ENCODE results near the gene TMEM95.

The TMEM95 gene

GRCh38 chr17:7313890-7314718, 40.9 kb upstream of the TMEM95 start:
- H3K27me3 ChIP-seq (ENCODE audit: control insufficient read depth in 1 of 2, insufficient read depth in 2 of 2, low read length in 2 of 2), result no peaks in the 10 kb centered on the region
- peaks cover 38% of the 10 kb centered on the region for H3K4me1 ChIP-seq (ENCODE audit: control insufficient read depth, insufficient read depth, low read length)
- peaks cover 61 to 63% of the 10 kb centered on the region in 2 donors for H3K36me3 ChIP-seq (ENCODE audit: control insufficient read depth in 2 of 2, insufficient read depth in 2 of 2, low read length in 2 of 2)
- peak overlapping the region; percentile 93 for H3K27ac ChIP-seq (ENCODE audit: low read length)
- H3K9me3 ChIP-seq (ENCODE audit: control insufficient read depth in 2 of 2, low read length in 2 of 2), result no peaks in the 10 kb centered on the region
- peak overlapping the region; percentile 86 to 90 for H3K9ac ChIP-seq (ENCODE audit: low read length in 2 of 2)
- H3K4me3 ChIP-seq (ENCODE audit: low read length in 2 of 2), result peak overlapping the region; percentile 88 to 90

DNA sequence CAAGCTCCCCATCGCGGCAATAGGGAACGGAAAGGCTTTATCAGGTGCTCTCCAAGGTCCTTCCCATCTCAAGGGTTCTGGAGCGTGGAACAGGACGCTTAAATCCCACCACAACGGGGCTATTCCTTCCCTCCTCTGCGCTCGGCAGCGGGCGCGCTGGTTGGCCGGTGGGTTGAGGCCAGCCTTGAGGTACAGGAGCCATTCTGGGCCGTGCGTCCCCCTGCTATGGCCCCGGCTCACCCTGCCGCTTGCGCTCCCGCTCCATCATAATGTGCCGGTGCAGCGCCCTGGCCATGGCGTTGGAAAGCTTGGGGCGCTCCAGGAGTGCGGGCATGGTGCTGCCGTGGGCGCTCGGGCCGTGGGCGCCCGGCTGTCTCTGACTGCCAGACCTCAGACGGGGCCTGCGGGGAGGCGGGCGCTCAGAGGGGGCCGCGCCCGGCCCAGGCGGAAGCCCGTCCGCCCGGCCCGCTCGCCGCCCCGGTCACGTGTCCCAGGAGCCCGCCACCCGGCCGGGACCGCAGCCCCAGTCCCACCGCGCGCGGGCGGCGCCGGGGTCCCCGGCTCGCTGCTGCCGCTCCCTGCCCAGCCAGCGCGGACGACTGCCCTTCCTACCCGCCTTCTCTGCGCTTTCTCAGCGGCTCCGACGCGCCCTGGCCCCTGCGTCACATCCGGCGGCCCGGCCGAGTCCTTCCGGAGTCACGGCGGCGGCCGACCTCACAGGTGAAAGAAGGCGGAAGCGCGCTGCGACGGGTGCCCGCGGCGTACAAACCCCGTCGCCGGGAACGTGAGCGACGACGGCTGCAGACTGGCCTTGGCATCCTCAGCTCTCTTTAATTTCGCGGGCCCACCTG, 40.0 kb upstream of the TMEM95 start, which contains the start of gene GPS2:
TSS of gene GPS2 (minus strand) at position 642 of the 851 bp plus-strand sequence. CDS start at position 334, 308 bp downstream.
- Histone ChIP-seq H3K4me3 (ENCODE audit: low read length in 2 of 2) (peak within 1 kb of the TSS; percentile 88 to 90), H3K9ac (ENCODE audit: low read length in 2 of 2) (peak within 1 kb of the TSS; percentile 86 to 90), H3K4me1 (ENCODE audit: control insufficient read depth, insufficient read depth, low read length) (peaks cover 31% of the 10 kb centered on the region), H3K9me3 (ENCODE audit: control insufficient read depth in 2 of 2, low read length in 2 of 2) (no peaks in the 10 kb centered on the region), H3K36me3 (ENCODE audit: control insufficient read depth in 2 of 2, insufficient read depth in 2 of 2, low read length in 2 of 2) (peaks cover 58% of the 10 kb centered on the region in 2 donors), H3K27ac (ENCODE audit: low read length) (peak within 1 kb of the TSS; percentile 93), H3K27me3 (ENCODE audit: control insufficient read depth in 1 of 2, insufficient read depth in 2 of 2, low read length in 2 of 2) (no peaks in the 10 kb centered on the region)

DNA sequence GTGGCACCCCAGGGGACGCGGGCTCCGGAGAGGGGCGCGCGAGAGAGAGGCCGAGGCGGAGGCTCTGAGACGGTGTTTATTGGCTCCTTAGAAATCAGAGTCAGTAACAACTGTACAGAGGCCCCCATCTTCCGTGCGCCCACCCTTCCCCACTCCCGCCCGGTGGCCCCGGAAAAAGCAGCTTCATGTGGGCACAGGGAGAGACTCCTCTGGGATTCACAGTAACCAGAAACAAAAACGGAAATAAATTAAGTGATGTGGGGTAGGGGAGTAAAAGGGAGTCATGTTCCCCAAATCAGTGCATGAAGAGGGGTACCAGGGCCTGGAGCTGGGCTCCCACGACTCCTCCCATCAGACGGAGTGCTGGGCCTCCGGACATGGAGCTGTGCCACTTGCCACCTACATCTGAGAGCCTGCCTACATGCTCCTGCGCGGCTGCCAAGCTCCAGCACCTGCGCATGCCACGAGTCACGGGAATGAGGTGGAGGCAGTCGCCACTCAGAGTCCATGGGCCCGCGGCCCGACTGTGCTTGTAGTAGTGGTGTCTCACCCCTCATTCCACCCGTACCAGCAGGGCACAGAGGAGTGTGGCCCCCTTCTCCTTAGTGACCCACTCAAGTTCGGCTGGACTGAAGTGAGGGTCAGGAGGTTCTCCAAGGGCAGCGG, 39.3 kb upstream of the TMEM95 start:
- Histone ChIP-seq H3K27me3 (ENCODE audit: control insufficient read depth in 1 of 2, insufficient read depth in 2 of 2, low read length in 2 of 2) (no peaks in the 10 kb centered on the region), H3K27ac (ENCODE audit: low read length) (peak overlapping the region; percentile 93), H3K36me3 (ENCODE audit: control insufficient read depth in 2 of 2, insufficient read depth in 2 of 2, low read length in 2 of 2) (peaks cover 56% of the 10 kb centered on the region in 2 donors), H3K4me1 (ENCODE audit: control insufficient read depth, insufficient read depth, low read length) (peaks cover 29% of the 10 kb centered on the region), H3K9me3 (ENCODE audit: control insufficient read depth in 2 of 2, low read length in 2 of 2) (no peaks in the 10 kb centered on the region), H3K9ac (ENCODE audit: low read length in 2 of 2) (peak overlapping the region; percentile 86 to 90), H3K4me3 (ENCODE audit: low read length in 2 of 2) (peak overlapping the region; percentile 44 to 90)

DNA sequence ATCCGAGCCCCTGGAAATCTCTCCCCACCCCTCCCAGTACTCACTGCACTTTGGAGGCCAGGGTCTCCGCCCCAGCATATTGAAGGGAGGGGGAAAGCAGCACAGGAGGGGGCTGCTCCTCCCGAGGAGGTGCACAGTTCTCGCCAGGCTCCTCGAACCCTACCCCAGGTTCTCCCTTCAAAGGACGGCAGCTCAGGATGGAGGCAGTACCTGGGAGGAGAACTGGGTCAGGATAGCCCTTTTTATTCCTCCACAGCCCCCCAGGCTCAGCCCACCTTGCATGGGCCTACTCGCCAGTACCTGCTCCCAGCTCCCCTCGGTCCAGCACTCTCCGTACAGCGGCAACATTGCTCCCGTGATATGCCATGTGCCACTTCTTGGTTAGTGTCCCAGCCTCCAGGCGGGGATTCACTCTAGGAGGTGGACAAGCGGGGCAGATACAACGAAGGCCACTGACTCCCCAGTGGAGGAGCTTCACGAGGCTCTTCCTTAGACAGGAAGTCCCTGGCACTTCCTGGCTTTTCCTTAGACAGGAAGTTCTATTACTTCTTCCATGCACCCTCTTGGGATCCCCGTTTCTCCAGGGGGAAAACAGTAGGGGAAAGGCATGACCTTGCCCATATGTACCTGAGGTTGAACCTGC, 37.7 kb upstream of the TMEM95 start:
- Histone ChIP-seq H3K27me3 (ENCODE audit: control insufficient read depth in 1 of 2, insufficient read depth in 2 of 2, low read length in 2 of 2) (no peaks in the 10 kb centered on the region), H3K9ac (ENCODE audit: low read length in 2 of 2) (no peak overlapping the region), H3K9me3 (ENCODE audit: control insufficient read depth in 2 of 2, low read length in 2 of 2) (no peaks in the 10 kb centered on the region), H3K27ac (ENCODE audit: low read length) (no peak overlapping the region), H3K4me1 (ENCODE audit: control insufficient read depth, insufficient read depth, low read length) (peaks cover 29% of the 10 kb centered on the region), H3K36me3 (ENCODE audit: control insufficient read depth in 2 of 2, insufficient read depth in 2 of 2, low read length in 2 of 2) (peaks cover 58 to 61% of the 10 kb centered on the region in 2 donors), H3K4me3 (ENCODE audit: low read length in 2 of 2) (no peak overlapping the region)

DNA sequence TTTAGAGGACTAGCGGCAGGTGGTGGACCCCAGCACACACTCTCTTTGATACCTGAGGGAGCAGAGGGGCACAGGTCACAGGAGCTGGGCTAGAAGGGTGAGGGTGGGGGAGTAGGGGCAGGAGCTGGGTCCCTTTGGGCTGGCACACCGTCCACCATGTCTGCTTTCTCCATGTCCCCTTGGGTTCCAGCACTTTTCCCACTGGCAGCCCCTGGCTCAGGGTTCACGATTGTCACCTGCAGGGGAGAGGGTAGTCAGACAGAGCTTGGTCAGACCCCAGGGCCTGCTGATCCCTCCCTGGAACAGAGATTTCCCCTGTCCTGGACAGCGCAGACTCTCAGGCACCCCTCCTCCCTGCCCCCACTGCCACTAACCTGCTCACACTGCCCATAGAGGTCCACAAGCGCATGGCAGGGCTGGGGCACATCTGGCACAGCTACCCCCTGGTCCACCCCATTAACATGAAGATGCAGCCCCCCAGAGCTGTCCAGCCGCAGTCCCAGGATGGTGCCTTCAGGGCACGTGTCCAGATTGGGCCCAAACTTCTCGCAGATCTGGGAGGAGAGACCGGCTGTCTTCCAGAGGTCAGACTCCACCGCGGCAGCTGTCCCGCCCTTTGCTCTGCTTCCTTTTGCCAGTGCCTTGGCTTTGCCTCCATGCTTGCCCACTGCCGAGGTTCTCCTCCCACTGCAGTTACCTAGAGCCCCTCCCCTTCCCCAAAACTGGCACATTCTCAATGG, 36.7 kb upstream of the TMEM95 start:
- H3K4me1 ChIP-seq (ENCODE audit: control insufficient read depth, insufficient read depth, low read length), result peaks cover 23% of the 10 kb centered on the region
- no peak overlapping the region for H3K4me3 ChIP-seq (ENCODE audit: low read length in 2 of 2)
- H3K27me3 ChIP-seq (ENCODE audit: control insufficient read depth in 1 of 2, insufficient read depth in 2 of 2, low read length in 2 of 2), result no peaks in the 10 kb centered on the region
- no peak overlapping the region for H3K27ac ChIP-seq (ENCODE audit: low read length)
- no peaks in the 10 kb centered on the region for H3K9me3 ChIP-seq (ENCODE audit: control insufficient read depth in 2 of 2, low read length in 2 of 2)
- H3K36me3 ChIP-seq (ENCODE audit: control insufficient read depth in 2 of 2, insufficient read depth in 2 of 2, low read length in 2 of 2), result peaks cover 58 to 61% of the 10 kb centered on the region in 2 donors
- no peak overlapping the region for H3K9ac ChIP-seq (ENCODE audit: low read length in 2 of 2)

DNA sequence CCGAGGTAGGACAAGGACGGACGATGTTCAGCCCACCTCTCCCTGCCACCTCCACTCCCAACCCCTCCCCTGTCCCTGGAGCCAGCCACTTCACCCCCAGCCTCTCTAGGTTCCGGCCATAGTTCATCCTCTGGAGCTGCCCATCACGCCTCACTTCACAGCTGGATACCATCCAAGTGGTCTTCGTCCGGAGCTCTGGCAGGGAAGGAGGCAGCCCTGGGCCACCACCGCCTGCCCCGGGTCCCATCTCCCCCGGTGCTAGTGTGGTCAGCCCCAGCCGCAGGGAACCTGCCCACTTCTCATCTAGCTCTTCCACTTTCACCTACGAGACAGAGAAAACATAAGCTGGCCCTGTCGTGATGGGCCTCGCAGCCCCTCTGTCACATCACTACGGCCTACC, 33.5 kb upstream of the TMEM95 start:
- H3K27me3 ChIP-seq (ENCODE audit: control insufficient read depth in 1 of 2, insufficient read depth in 2 of 2, low read length in 2 of 2), result no peaks in the 10 kb centered on the region
- H3K4me1 ChIP-seq (ENCODE audit: control insufficient read depth, insufficient read depth, low read length), result no peaks in the 10 kb centered on the region
- no peaks in the 10 kb centered on the region for H3K9me3 ChIP-seq (ENCODE audit: control insufficient read depth in 2 of 2, low read length in 2 of 2)
- H3K4me3 ChIP-seq (ENCODE audit: low read length in 2 of 2), result no peak overlapping the region
- H3K36me3 ChIP-seq (ENCODE audit: control insufficient read depth in 2 of 2, insufficient read depth in 2 of 2, low read length in 2 of 2), result peaks cover 67 to 73% of the 10 kb centered on the region in 2 donors
- H3K9ac ChIP-seq (ENCODE audit: low read length in 2 of 2), result no peak overlapping the region
- H3K27ac ChIP-seq (ENCODE audit: low read length), result no peak overlapping the region

GRCh38 chr17:7322520-7323194, 32.3 kb upstream of the TMEM95 start:
- no peaks in the 10 kb centered on the region for H3K27me3 ChIP-seq (ENCODE audit: control insufficient read depth in 1 of 2, insufficient read depth in 2 of 2, low read length in 2 of 2)
- peaks cover 63 to 65% of the 10 kb centered on the region in 2 donors for H3K36me3 ChIP-seq (ENCODE audit: control insufficient read depth in 2 of 2, insufficient read depth in 2 of 2, low read length in 2 of 2)

GRCh38 chr17:7323731-7324437, 31.1 kb upstream of the TMEM95 start:
- Histone ChIP-seq H3K9ac (ENCODE audit: low read length in 2 of 2) (no peak overlapping the region), H3K9me3 (ENCODE audit: control insufficient read depth in 2 of 2, low read length in 2 of 2) (no peaks in the 10 kb centered on the region), H3K4me3 (ENCODE audit: low read length in 2 of 2) (no peak overlapping the region), H3K4me1 (ENCODE audit: control insufficient read depth, insufficient read depth, low read length) (peaks cover 13% of the 10 kb centered on the region), H3K27me3 (ENCODE audit: control insufficient read depth in 1 of 2, insufficient read depth in 2 of 2, low read length in 2 of 2) (no peaks in the 10 kb centered on the region), H3K36me3 (ENCODE audit: control insufficient read depth in 2 of 2, insufficient read depth in 2 of 2, low read length in 2 of 2) (peaks cover 51 to 53% of the 10 kb centered on the region in 2 donors), H3K27ac (ENCODE audit: low read length) (no peak overlapping the region)

More at GRCh38 chr17:7322520-7323194, 32.3 kb upstream of the TMEM95 start:
- H3K4me3 ChIP-seq (ENCODE audit: low read length in 2 of 2), result no peak overlapping the region
- H3K9ac ChIP-seq (ENCODE audit: low read length in 2 of 2), result no peak overlapping the region
- H3K27ac ChIP-seq (ENCODE audit: low read length), result no peak overlapping the region
- no peaks in the 10 kb centered on the region for H3K9me3 ChIP-seq (ENCODE audit: control insufficient read depth in 2 of 2, low read length in 2 of 2)
- peaks cover 1% of the 10 kb centered on the region for H3K4me1 ChIP-seq (ENCODE audit: control insufficient read depth, insufficient read depth, low read length)

DNA sequence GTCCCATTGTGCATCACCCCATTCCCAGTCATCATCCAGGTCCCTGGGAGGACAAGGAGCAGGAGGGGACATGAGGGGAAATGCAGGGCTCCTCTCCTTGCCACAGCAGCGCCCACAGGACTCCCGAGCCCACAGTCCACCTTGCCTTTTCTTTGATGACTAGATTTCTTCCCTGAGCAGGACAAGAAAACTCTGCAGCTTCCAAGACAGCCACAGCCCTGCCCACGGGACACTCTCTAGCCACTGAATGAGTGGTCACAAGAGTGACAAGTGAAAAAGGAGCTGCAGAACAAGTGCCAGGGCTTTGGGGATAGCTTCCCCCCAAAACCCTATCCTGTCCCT, 30.5 kb upstream of the TMEM95 start:
- Histone ChIP-seq H3K4me1 (ENCODE audit: control insufficient read depth, insufficient read depth, low read length) (peaks cover 13% of the 10 kb centered on the region), H3K9me3 (ENCODE audit: control insufficient read depth in 2 of 2, low read length in 2 of 2) (no peaks in the 10 kb centered on the region), H3K36me3 (ENCODE audit: control insufficient read depth in 2 of 2, insufficient read depth in 2 of 2, low read length in 2 of 2) (peaks cover 49 to 51% of the 10 kb centered on the region in 2 donors)

More for the DNA sequence above, 30.5 kb upstream of the TMEM95 start:
- Histone ChIP-seq H3K27ac (ENCODE audit: low read length) (no peak overlapping the region), H3K4me3 (ENCODE audit: low read length in 2 of 2) (no peak overlapping the region), H3K9ac (ENCODE audit: low read length in 2 of 2) (no peak overlapping the region), H3K27me3 (ENCODE audit: control insufficient read depth in 1 of 2, insufficient read depth in 2 of 2, low read length in 2 of 2) (no peaks in the 10 kb centered on the region)
